ENCODE results near the gene TXNDC16. TPM values are rescaled to one million over a fixed set of nuclear protein-coding genes. Genes with fewer than 3 reads are reported as not detected.

The TXNDC16 gene
- total RNA-seq, 1 donor: 9.8 TPM

DNA sequence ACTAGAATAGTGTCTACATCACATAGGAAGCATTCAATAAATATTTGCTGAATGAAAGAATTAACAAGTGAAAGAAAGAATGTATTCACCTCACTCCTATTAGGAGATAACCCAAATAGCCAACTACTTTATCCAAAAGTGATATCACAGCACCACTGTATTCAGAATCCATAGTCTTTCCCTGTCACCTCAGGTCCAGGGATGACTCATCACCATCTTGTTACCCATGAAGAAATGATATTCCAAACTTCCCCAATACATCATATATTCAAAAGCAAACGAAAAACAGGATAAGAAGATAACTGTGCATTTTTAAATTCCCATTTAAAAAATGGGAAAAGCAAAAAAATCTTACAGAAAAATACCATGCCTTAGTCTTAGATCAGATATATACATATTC, 39.1 kb downstream of the TXNDC16 start:
- TF ChIP-seq, protein P1, sequence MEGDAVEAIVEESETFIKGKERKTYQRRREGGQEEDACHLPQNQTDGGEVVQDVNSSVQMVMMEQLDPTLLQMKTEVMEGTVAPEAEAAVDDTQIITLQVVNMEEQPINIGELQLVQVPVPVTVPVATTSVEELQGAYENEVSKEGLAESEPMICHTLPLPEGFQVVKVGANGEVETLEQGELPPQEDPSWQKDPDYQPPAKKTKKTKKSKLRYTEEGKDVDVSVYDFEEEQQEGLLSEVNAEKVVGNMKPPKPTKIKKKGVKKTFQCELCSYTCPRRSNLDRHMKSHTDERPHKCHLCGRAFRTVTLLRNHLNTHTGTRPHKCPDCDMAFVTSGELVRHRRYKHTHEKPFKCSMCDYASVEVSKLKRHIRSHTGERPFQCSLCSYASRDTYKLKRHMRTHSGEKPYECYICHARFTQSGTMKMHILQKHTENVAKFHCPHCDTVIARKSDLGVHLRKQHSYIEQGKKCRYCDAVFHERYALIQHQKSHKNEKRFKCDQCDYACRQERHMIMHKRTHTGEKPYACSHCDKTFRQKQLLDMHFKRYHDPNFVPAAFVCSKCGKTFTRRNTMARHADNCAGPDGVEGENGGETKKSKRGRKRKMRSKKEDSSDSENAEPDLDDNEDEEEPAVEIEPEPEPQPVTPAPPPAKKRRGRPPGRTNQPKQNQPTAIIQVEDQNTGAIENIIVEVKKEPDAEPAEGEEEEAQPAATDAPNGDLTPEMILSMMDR (IDR thresholded peaks at IDR 0.05; ENCODE audit: extremely low read depth, low read depth, low read length): no peak
- Histone ChIP-seq H3K27me3 (ENCODE audit: insufficient read depth, low read length) (no peaks in the 10 kb centered on the region), H3K27ac (ENCODE audit: low read depth, low read length) (no peak overlapping the region), H3K4me3 (ENCODE audit: insufficient read depth, low read length) (no peak overlapping the region), H3K4me1 (ENCODE audit: insufficient read depth, low read length) (no peaks in the 10 kb centered on the region), H3K9me3 (ENCODE audit: low read depth, low read length) (no peaks in the 10 kb centered on the region), H3K79me2 (ENCODE audit: insufficient read depth, low read length) (no peaks in the 10 kb centered on the region), H3K4me2 (ENCODE audit: insufficient read depth, low read length) (no peak overlapping the region), H4K20me1 (ENCODE audit: insufficient read depth, low read length) (no peaks in the 10 kb centered on the region), H2AFZ (ENCODE audit: low read length) (no peak overlapping the region), H3K36me3 (ENCODE audit: insufficient read depth, low read length) (no peaks in the 10 kb centered on the region)
- DNase-seq (ENCODE audit: insufficient read length, low spot score, missing footprints): no peak

DNA sequence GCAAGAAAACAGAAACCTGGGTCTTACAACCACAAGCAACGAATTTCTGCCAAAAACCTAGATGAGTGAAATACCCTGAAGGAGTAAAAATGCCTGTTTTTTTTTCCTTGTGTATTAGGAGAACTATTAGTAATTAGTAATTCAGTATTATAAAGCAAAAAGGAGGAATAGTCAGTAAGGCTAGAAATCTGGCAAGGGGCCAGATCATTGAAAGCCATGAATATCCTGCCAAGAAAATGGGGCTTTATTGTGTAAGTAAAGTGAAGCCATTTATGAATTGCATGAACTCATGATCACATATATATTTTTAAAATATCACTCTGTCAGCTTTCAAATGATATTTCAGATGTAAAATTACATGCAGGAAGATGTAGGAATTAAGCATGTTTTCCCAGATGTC, 57.9 kb downstream of the TXNDC16 start:
- Histone ChIP-seq H3K27me3 (ENCODE audit: insufficient read depth, low read length) (no peaks in the 10 kb centered on the region), H3K4me1 (ENCODE audit: insufficient read depth, low read length) (no peaks in the 10 kb centered on the region), H3K36me3 (ENCODE audit: insufficient read depth, low read length) (no peaks in the 10 kb centered on the region), H3K79me2 (ENCODE audit: insufficient read depth, low read length) (no peaks in the 10 kb centered on the region), H2AFZ (ENCODE audit: low read length) (no peak overlapping the region), H3K4me3 (ENCODE audit: insufficient read depth, low read length) (no peak overlapping the region), H3K9me3 (ENCODE audit: low read depth, low read length) (peaks cover 3% of the 10 kb centered on the region), H3K4me2 (ENCODE audit: insufficient read depth, low read length) (no peak overlapping the region), H3K27ac (ENCODE audit: low read depth, low read length) (no peak overlapping the region), H4K20me1 (ENCODE audit: insufficient read depth, low read length) (no peaks in the 10 kb centered on the region)
- TF ChIP-seq, protein P1 (IDR thresholded peaks at IDR 0.05; ENCODE audit: extremely low read depth, low read depth, low read length): no peak
- DNase-seq (ENCODE audit: insufficient read length, low spot score, missing footprints): no peak

DNA sequence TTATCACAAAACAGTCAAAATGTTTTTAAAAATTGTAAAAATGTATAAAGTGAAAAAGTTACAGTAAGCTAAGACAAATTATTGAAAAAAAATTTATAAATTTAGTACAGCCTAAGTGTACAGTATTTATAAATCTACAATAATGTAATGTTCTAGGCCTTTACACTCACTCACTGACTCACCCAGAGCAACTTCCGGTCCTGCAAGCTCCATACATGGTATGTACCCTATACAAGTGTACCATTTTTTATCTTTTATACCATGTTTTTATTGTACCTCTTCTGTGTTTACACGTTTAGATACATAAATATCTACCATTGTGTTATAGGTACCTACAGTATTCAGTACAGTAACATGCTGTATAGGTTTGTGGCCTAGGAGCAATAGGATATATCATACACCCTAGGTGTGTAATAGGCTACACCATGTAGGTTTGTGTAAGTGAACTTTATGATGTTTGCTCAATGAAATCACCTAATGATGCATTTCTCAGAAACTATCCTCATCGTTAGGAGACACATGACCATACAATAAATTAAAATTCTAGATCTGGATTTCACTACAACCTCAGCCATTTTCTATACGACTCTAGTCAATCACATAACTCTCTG, 66.8 kb downstream of the TXNDC16 start:
- no peaks in the 10 kb centered on the region for H3K27me3 ChIP-seq (ENCODE audit: insufficient read depth, low read length)
- TF ChIP-seq, protein P1 (IDR thresholded peaks at IDR 0.05; ENCODE audit: extremely low read depth, low read depth, low read length): no peak
- H3K79me2 ChIP-seq (ENCODE audit: insufficient read depth, low read length): no peaks in the 10 kb centered on the region
- H2AFZ ChIP-seq (ENCODE audit: low read length): no peak overlapping the region
- DNase-seq (ENCODE audit: insufficient read length, low spot score, missing footprints): no peak
- no peaks in the 10 kb centered on the region for H4K20me1 ChIP-seq (ENCODE audit: insufficient read depth, low read length)
- H3K4me3 ChIP-seq (ENCODE audit: insufficient read depth, low read length): no peak overlapping the region
- H3K9me3 ChIP-seq (ENCODE audit: low read depth, low read length): no peaks in the 10 kb centered on the region
- no peak overlapping the region for H3K4me2 ChIP-seq (ENCODE audit: insufficient read depth, low read length)
- no peaks in the 10 kb centered on the region for H3K36me3 ChIP-seq (ENCODE audit: insufficient read depth, low read length)
- H3K27ac ChIP-seq (ENCODE audit: low read depth, low read length): no peak overlapping the region
- no peaks in the 10 kb centered on the region for H3K4me1 ChIP-seq (ENCODE audit: insufficient read depth, low read length)

DNA sequence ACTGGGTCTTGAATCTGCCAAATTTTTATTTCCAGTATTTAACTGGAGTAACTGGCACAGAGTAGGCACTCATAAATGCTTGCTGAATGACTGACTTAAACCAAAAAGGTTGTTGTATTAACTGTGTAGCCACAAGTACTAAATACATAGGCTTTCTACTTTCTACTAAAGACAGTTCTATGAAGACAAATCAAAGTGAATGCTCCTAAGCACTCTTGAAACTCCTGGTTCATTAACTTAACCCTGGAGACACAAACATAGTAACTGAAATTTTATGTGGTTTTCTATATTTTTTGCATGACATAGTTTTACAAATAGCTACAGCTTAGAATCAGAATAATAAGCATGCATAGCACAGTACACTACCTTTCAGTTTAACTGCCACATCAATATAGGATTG, 70.4 kb downstream of the TXNDC16 start:
- Histone ChIP-seq H3K27me3 (ENCODE audit: insufficient read depth, low read length) (no peaks in the 10 kb centered on the region), H3K4me3 (ENCODE audit: insufficient read depth, low read length) (no peak overlapping the region), H3K79me2 (ENCODE audit: insufficient read depth, low read length) (no peaks in the 10 kb centered on the region), H2AFZ (ENCODE audit: low read length) (no peak overlapping the region), H3K9me3 (ENCODE audit: low read depth, low read length) (no peaks in the 10 kb centered on the region), H4K20me1 (ENCODE audit: insufficient read depth, low read length) (no peaks in the 10 kb centered on the region), H3K4me1 (ENCODE audit: insufficient read depth, low read length) (no peaks in the 10 kb centered on the region), H3K36me3 (ENCODE audit: insufficient read depth, low read length) (no peaks in the 10 kb centered on the region), H3K4me2 (ENCODE audit: insufficient read depth, low read length) (no peak overlapping the region), H3K27ac (ENCODE audit: low read depth, low read length) (no peak overlapping the region)
- DNase-seq (ENCODE audit: insufficient read length, low spot score, missing footprints): no peak
- TF ChIP-seq, protein P1 (IDR thresholded peaks at IDR 0.05; ENCODE audit: extremely low read depth, low read depth, low read length): no peak

All from osteoblast (primary cell).